Measurements from ENCODE around the gene ZNF324B. TPM values are rescaled to one million over a fixed set of nuclear protein-coding genes. Genes with fewer than 3 reads are reported as not detected.
"Not testable (repeated sequence)": the region's sequence is repeated elsewhere in the genome, so short reads cannot be mapped to it uniquely, and the experiment has no call there.

Gene ZNF324B
- total RNA-seq, 1 experiment from 2014 or later = 6.3 TPM

DNA sequence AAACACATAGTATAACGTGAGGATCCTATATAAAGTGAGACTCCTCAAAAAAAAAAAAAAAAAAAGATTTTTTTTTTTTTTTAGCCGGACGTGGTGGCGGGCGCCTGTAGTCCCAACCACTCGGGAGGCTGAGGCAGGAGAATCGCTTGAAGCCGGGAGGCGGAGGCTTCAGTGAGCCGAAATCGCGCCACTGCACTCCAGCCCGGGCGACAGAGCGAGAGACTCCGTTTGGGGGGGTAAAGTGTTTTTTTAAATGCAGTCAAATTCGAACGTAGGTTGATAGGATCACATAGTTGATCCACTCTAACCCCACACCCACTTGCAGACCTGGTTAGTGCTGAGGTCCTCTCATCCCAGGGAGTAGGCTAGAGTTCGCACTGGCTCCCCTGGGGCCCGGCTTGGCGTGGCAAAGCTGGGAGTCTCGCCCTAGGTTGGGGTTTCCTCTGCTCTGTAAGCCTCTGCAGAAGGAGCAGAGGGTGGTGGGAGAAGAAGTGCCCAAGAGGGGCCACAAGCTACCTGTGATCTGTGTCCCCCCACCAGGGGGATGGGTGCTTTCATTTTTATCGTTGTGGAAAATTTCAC lies 49.5 kb upstream of the ZNF324B start:
- Mint-ChIP-seq H3K4me1 (peaks cover 13% of the 10 kb centered on the region in 2 experiments), H3K4me3 (peak overlapping the region; percentile 82 to 94), H3K27me3 (ENCODE audit: low read depth) (peaks cover 10% of the 10 kb centered on the region), H3K9me3 (peaks cover 8 to 13% of the 10 kb centered on the region in 2 experiments; a peak in 4 of 5 replicates), H3K36me3 (ENCODE audit: insufficient read depth in 1 of 3, low read depth in 3 of 3) (peaks cover 7 to 11% (median 7%) of the 10 kb centered on the region in 3 experiments; a peak in 6 of 7 replicates), H3K27ac (no peak overlapping the region)
- Histone ChIP-seq H3K27ac (ENCODE audit: insufficient read length, low read depth, low read length) (no peak overlapping the region), H3K14ac (ENCODE audit: insufficient read depth, low read length) (no peak overlapping the region), H3K18ac (ENCODE audit: insufficient read length, low read depth, low read length) (peak overlapping the region; percentile 68), H3K23ac (ENCODE audit: insufficient read length, low read depth, low read length) (no peak overlapping the region), H3K4ac (ENCODE audit: low read depth, low read length) (no peak overlapping the region), H3K4me1 (ENCODE audit: insufficient read depth, low read length) (no peaks in the 10 kb centered on the region; the same call in 1 of the 2 replicates), H3K23me2 (ENCODE audit: insufficient read length, low read depth, low read length, poor library complexity, severe bottlenecking) (peaks cover 7% of the 10 kb centered on the region), H3T11ph (ENCODE audit: low read length) (no peak overlapping the region), H2AK5ac (ENCODE audit: insufficient read length, low read length) (no peak overlapping the region), H3K4me2 (ENCODE audit: insufficient read depth, insufficient read length, low read length) (peak overlapping the region; percentile 25), H4K20me1 (ENCODE audit: control insufficient read depth, insufficient read depth, insufficient read length) (no peaks in the 10 kb centered on the region), H3K27me3 (ENCODE audit: insufficient read depth, low read length) (no peaks in the 10 kb centered on the region; the same call in 1 of the 2 replicates), H3K56ac (ENCODE audit: insufficient read length, low read depth, low read length) (no peak overlapping the region), H4K8ac (replicated peaks; ENCODE audit: insufficient read length, low read depth, low read length) (no peak overlapping the region), H4K5ac (ENCODE audit: insufficient read length, low read depth, low read length) (no peak overlapping the region), H3K79me2 (ENCODE audit: insufficient read depth, low read length) (no peaks in the 10 kb centered on the region), H2BK20ac (ENCODE audit: low read depth, low read length, poor library complexity, severe bottlenecking) (no peak overlapping the region), H2BK15ac (ENCODE audit: low read depth, low read length) (no peak overlapping the region; the same call in 1 of the 2 replicates), H2BK120ac (ENCODE audit: low read depth, low read length, poor library complexity, severe bottlenecking) (no peak overlapping the region), H2BK5ac (ENCODE audit: insufficient read length, low read length) (no peak overlapping the region), H3K9ac (ENCODE audit: extremely low read depth, insufficient read length, low read length) (no peak overlapping the region), H4K91ac (ENCODE audit: insufficient read length, low read depth, low read length) (no peak overlapping the region), H2AFZ (ENCODE audit: low read length) (no peak overlapping the region), H3K9me3 (ENCODE audit: control insufficient read depth, low read depth, low read length) (no peaks in the 10 kb centered on the region), H2BK12ac (ENCODE audit: insufficient read length, low read depth, low read length) (no peak overlapping the region), H3K79me1 (ENCODE audit: insufficient read depth, low read depth, low read length, poor library complexity, severe bottlenecking) (no peaks in the 10 kb centered on the region)
- DNase-seq = no peak
- WGBS (ENCODE audit: extremely low coverage, insufficient read length, low lambda C conversion rate) = no CpG with 5 or more reads among the region's 23 CpGs
- TF ChIP-seq CTCF (conservative IDR thresholded peaks at IDR 0.05) = no peak

- H3K4me3 Mint-ChIP-seq = not testable (repeated sequence)
Measured at GRCh38 chr19:58403920-58404478, 47.4 kb upstream of the ZNF324B start.

More at GRCh38 chr19:58403920-58404478, 47.4 kb upstream of the ZNF324B start:
- H3K23ac ChIP-seq (ENCODE audit: insufficient read length, low read depth, low read length); H2BK15ac ChIP-seq (ENCODE audit: low read depth, low read length); H3K4me1 ChIP-seq (ENCODE audit: insufficient read depth, low read length); H2BK120ac ChIP-seq (ENCODE audit: low read depth, low read length, poor library complexity, severe bottlenecking); H3K4me2 ChIP-seq (ENCODE audit: insufficient read depth, insufficient read length, low read length); H3K9me3 ChIP-seq (ENCODE audit: control insufficient read depth, low read depth, low read length); H2AK5ac ChIP-seq (ENCODE audit: insufficient read length, low read length); H3K79me2 ChIP-seq (ENCODE audit: insufficient read depth, low read length); H3K4ac ChIP-seq (ENCODE audit: low read depth, low read length); H3K27me3 Mint-ChIP-seq (ENCODE audit: low read depth); H3K9ac ChIP-seq (ENCODE audit: extremely low read depth, insufficient read length, low read length); DNase-seq; H2BK20ac ChIP-seq (ENCODE audit: low read depth, low read length, poor library complexity, severe bottlenecking); H3K27ac ChIP-seq (ENCODE audit: insufficient read length, low read depth, low read length); H2BK12ac ChIP-seq (ENCODE audit: insufficient read length, low read depth, low read length); H3K27me3 ChIP-seq (ENCODE audit: insufficient read depth, low read length); H4K91ac ChIP-seq (ENCODE audit: insufficient read length, low read depth, low read length); H3K18ac ChIP-seq (ENCODE audit: insufficient read length, low read depth, low read length); H2BK5ac ChIP-seq (ENCODE audit: insufficient read length, low read length); H3T11ph ChIP-seq (ENCODE audit: low read length); H3K14ac ChIP-seq (ENCODE audit: insufficient read depth, low read length); H3K56ac ChIP-seq (ENCODE audit: insufficient read length, low read depth, low read length); H4K20me1 ChIP-seq (ENCODE audit: control insufficient read depth, insufficient read depth, insufficient read length); H2AFZ ChIP-seq (ENCODE audit: low read length); H3K79me1 ChIP-seq (ENCODE audit: insufficient read depth, low read depth, low read length, poor library complexity, severe bottlenecking); H4K5ac ChIP-seq (ENCODE audit: insufficient read length, low read depth, low read length); H4K8ac ChIP-seq (replicated peaks; ENCODE audit: insufficient read length, low read depth, low read length): not testable (repeated sequence)
- peaks cover 8 to 11% (median 9%) of the 10 kb centered on the region in 3 experiments; a peak in 6 of 7 replicates for H3K36me3 Mint-ChIP-seq (ENCODE audit: insufficient read depth in 1 of 3, low read depth in 3 of 3)
- H3K4me1 Mint-ChIP-seq = peaks cover 22 to 23% of the 10 kb centered on the region in 2 experiments
- H3K27ac Mint-ChIP-seq = peak overlapping the region in 1 of 3 experiments; percentile 55; a peak in 1 of 7 replicates
- H3K9me3 Mint-ChIP-seq = peaks cover 10 to 13% of the 10 kb centered on the region in 2 experiments; a peak in 4 of 5 replicates
- H3K23me2 ChIP-seq (ENCODE audit: insufficient read length, low read depth, low read length, poor library complexity, severe bottlenecking) = peaks cover 19% of the 10 kb centered on the region
- WGBS (ENCODE audit: extremely low coverage, insufficient read length, low lambda C conversion rate) = no CpG with 5 or more reads among the region's 5 CpGs
